ENCODE measurements around the gene EEF2. TPM values are rescaled to one million over a fixed set of nuclear protein-coding genes. Genes with fewer than 3 reads are reported as not detected.

The EEF2 gene
- 3,162 and 3,203 TPM in 2 replicates for total RNA-seq
- long read RNA-seq, transcript EEF2-201 (15 exons, 3,164 nt): major isoform, 627 of 693 reads
- long read RNA-seq, partial matches to known transcripts: 58 of 693 reads
- long read RNA-seq, other reads (novel, unspliced or antisense): 8 of 693 reads

DNA sequence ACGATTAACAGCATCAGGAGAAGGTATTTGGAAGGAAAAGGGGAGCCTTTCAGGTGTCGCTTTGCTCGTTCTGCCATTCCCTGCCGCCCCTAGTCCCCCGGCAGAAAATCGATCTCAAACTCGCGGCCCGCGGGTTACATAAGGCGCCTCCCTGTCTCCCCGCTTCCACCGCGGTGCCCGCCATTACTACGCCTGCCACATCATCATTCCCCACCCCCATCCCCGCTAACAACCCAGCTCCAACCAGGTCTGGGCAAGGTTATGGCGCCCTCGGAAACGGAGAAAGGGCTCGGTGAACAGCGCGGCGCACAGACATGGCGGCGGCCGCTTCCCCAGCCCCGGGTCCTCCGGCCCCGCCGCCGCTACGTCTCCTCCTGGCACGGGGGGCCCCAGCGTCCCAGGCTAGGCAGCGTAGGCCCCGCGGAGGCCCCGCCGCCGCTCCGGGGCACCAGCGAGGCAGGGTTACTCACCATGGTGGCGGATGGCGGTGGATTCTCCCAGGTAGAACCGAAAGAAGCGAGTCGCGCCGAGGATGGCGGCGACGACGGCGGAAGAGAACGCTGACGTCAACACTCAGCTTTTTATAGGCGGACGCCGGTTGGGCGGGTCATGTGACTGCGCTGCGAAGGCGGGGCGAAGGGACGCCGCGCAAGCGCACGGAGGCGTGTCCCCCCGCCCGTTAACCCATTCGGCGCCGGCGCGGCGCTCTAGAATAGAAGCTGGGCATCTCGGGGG, at the start of gene EEF2:
TSS of gene EEF2 (minus strand) at position 556 of the 735 bp plus-strand sequence. CDS start at position 473, 83 bp downstream.
- Mint-ChIP-seq H3K4me1 (ENCODE audit: unreplicated experiment) (peaks cover 50% of the 10 kb centered on the region), H3K4me3 (ENCODE audit: unreplicated experiment) (peak within 1 kb of the TSS; percentile 96), H3K27ac (ENCODE audit: unreplicated experiment) (peak within 1 kb of the TSS; percentile 94), H3K9me3 (ENCODE audit: unreplicated experiment) (no peaks in the 10 kb centered on the region), H3K27me3 (ENCODE audit: unreplicated experiment) (no peaks in the 10 kb centered on the region), H3K36me3 (ENCODE audit: unreplicated experiment) (peaks cover 26% of the 10 kb centered on the region)
- DNase-seq (ENCODE audit: extremely low spot score, unreplicated experiment): peak; percentile 97
- no peak for TF ChIP-seq CTCF (IDR thresholded peaks at IDR 0.05)

- H3K36me3 Mint-ChIP-seq (ENCODE audit: unreplicated experiment): peaks cover 5% of the 10 kb centered on the region
- no peak overlapping the region for H3K4me3 Mint-ChIP-seq (ENCODE audit: unreplicated experiment)
- H3K4me1 Mint-ChIP-seq (ENCODE audit: unreplicated experiment): peaks cover 2% of the 10 kb centered on the region
- no peaks in the 10 kb centered on the region for H3K27me3 Mint-ChIP-seq (ENCODE audit: unreplicated experiment)
- no peak for DNase-seq (ENCODE audit: extremely low spot score, unreplicated experiment)
- no peaks in the 10 kb centered on the region for H3K9me3 Mint-ChIP-seq (ENCODE audit: unreplicated experiment)
- TF ChIP-seq CTCF (IDR thresholded peaks at IDR 0.05): no peak
- H3K27ac Mint-ChIP-seq (ENCODE audit: unreplicated experiment): no peak overlapping the region
Observed at GRCh38 chr19:4034048-4035017, 49.1 kb upstream of the EEF2 start.

- TF ChIP-seq CTCF (IDR thresholded peaks at IDR 0.05): no peak
Observed at GRCh38 chr19:4033028-4033956, 48.0 kb upstream of the EEF2 start.

GRCh38 chr19:4032436-4032835, 47.2 kb upstream of the EEF2 start:
- no peak for DNase-seq (ENCODE audit: extremely low spot score, unreplicated experiment)
- Mint-ChIP-seq H3K4me3 (ENCODE audit: unreplicated experiment) (no peak overlapping the region), H3K9me3 (ENCODE audit: unreplicated experiment) (no peaks in the 10 kb centered on the region), H3K27ac (ENCODE audit: unreplicated experiment) (no peak overlapping the region), H3K27me3 (ENCODE audit: unreplicated experiment) (no peaks in the 10 kb centered on the region), H3K36me3 (ENCODE audit: unreplicated experiment) (peaks cover 4% of the 10 kb centered on the region), H3K4me1 (ENCODE audit: unreplicated experiment) (peaks cover 2% of the 10 kb centered on the region)
- TF ChIP-seq CTCF (IDR thresholded peaks at IDR 0.05): no peak

More at GRCh38 chr19:4033028-4033956, 48.0 kb upstream of the EEF2 start:
- Mint-ChIP-seq H3K36me3 (ENCODE audit: unreplicated experiment) (peaks cover 5% of the 10 kb centered on the region), H3K27ac (ENCODE audit: unreplicated experiment) (no peak overlapping the region), H3K4me3 (ENCODE audit: unreplicated experiment) (no peak overlapping the region), H3K9me3 (ENCODE audit: unreplicated experiment) (no peaks in the 10 kb centered on the region), H3K4me1 (ENCODE audit: unreplicated experiment) (peaks cover 2% of the 10 kb centered on the region), H3K27me3 (ENCODE audit: unreplicated experiment) (no peaks in the 10 kb centered on the region)
- DNase-seq (ENCODE audit: extremely low spot score, unreplicated experiment): no peak
